NCI-H2107 treated with DMSO at 0.1 percent for 48 hours (cell line): ENCODE results near the gene DEAF1.

ENCODE experiments used
- DNase-seq: peaks from one replicate; lab custom pipeline; 2025; ENCODE audit not compliant: unreplicated experiment; lab: John Stamatoyannopoulos, UW

Gene DEAF1

GRCh38 chr11:597166-597725 is 97.8 kb downstream of the DEAF1 start:
- DNase-seq: no peak

DNA sequence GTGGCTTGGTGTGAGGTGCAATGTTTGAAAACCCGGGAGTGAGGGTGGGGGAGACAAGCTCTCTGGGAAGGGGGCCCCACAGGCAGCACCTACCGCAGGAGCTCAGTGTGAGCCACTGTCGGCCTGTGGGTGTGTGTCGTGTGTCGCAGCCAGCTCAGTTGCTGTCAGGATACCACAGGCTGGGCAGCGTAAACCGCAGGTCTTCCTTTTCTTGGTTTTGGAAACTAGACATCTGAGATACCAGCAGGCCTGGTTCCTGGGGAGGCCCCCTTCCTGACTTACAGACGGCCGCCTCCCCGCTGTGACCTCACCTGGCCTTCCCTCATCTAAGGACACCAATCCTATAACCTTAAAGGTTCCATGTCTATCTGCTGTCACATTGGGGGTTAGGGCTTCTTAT is 98.6 kb downstream of the DEAF1 start:
- DNase-seq: no peak

DNA sequence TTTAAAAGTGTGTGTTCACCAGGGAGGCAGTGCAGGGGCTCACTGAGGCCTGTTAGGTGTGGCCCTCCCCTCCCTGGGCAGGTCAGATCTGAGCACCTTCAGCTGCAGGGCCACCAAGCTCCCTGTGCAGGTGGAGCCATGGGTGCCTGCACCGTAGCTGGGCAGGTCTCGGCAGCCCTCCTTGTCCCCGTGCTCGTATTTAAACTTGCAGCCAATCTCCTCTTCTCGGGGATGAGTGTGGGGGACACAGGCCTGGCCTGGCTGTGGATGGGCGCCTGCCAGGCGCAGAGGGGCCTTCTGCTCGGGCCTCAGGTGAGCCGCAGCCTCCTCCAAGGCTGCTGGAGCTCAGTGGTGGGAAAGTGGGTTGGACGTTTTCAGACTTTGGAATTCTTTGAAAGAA is 99.6 kb downstream of the DEAF1 start:
- DNase-seq: no peak
